Panc1 (cell line): Measurements from ENCODE around the gene SV2C. TPM values are rescaled to one million over a fixed set of nuclear protein-coding genes. Genes with fewer than 3 reads are reported as not detected.
"Not testable (repeated sequence)": the region's sequence is repeated elsewhere in the genome, so short reads cannot be mapped to it uniquely, and the experiment has no call there.

Experiments
- ATAC-seq: fragments of 200-7000 bp; cut with Tn5 transposase; 2 replicates; pipeline ENCODE4 v1.9.1; 2020; ENCODE audit warnings: mild to moderate bottlenecking, moderate library complexity
- BruUV-seq: library from RNA; stranded (reverse); fragments of 400-500 nt; replicated peaks from 2 replicates; lab custom pipeline; 2021; lab: Mats Ljungman, UMichigan
- CTCF ChIA-PET: fragments of 300-600 bp; sonication (Branson Sonifier 250); formaldehyde crosslinking; loops from one replicate; lab custom pipeline; 2022; ENCODE audit warnings: antibody characterized with exemption; lab: Charles Lee
- POLR2A ChIA-PET: fragments of 300-600 bp; sonication (Branson Sonifier 250); formaldehyde crosslinking; loops from one replicate; lab custom pipeline; 2022; ENCODE audit warnings: antibody characterized with exemption; lab: Charles Lee
- DNase-seq: peaks from one replicate; pipeline ENCODE4 v3.0.0-alpha.2; 2010; ENCODE audit warnings: low read depth, low spot score
- H3K27ac ChIP-seq: 2 replicates; pipeline ENCODE4 v1.5.1; 2011; ENCODE audit warnings: mild to moderate bottlenecking, low read length, inconsistent platforms
- H3K27me3 ChIP-seq: fragments of 200-500 bp; sonication (Bioruptor generic); 2 replicates; pipeline ENCODE4 v1.6.0; 2014; ENCODE audit warnings: low read length, inconsistent platforms; ENCODE audit not compliant: control insufficient read depth, insufficient read depth
- H3K36me3 ChIP-seq: fragments of 200-500 bp; sonication (Bioruptor generic); 2 replicates; pipeline ENCODE4 v1.5.1; 2014; ENCODE audit warnings: inconsistent platforms, mild to moderate bottlenecking, low read length, moderate library complexity; ENCODE audit not compliant: control insufficient read depth, insufficient read depth
- H3K4me1 ChIP-seq: 2 replicates; pipeline ENCODE4 v1.5.1; 2011; ENCODE audit warnings: inconsistent platforms, mild to moderate bottlenecking, low read length, moderate library complexity; ENCODE audit not compliant: control insufficient read depth, insufficient read depth
- H3K4me3 ChIP-seq, 2 experiments: 2 replicates each; pipeline ENCODE4 v1.5.1; 2011 to 2012; ENCODE audit warnings: low read depth in 2 of 2, low read length in 2 of 2, mild to moderate bottlenecking in 2 of 2, inconsistent platforms in 1 of 2, moderate library complexity in 1 of 2
- H3K9me3 ChIP-seq: fragments of 200-500 bp; sonication (Bioruptor generic); 2 replicates; pipeline ENCODE4 v1.5.1; 2014; ENCODE audit warnings: low read depth, mild to moderate bottlenecking, inconsistent platforms, low read length, moderate library complexity; ENCODE audit not compliant: control insufficient read depth, insufficient read depth
- CTCF ChIP-seq: fragments of 450-650 bp; IDR thresholded peaks from 2 replicates; pipeline ENCODE4 v1.5.1; 2017; ENCODE audit warnings: mild to moderate bottlenecking
- POLR2AphosphoS5 ChIP-seq: IDR thresholded peaks from 2 replicates; pipeline ENCODE4 v1.6.1; 2012; ENCODE audit warnings: mild to moderate bottlenecking, low read depth, low read length, moderate library complexity
- REST ChIP-seq, 2 experiments: IDR thresholded peaks; 2 replicates each; pipeline ENCODE4 v1.6.1; 2011 to 2012; ENCODE audit warnings: low read depth in 2 of 2, control low read depth in 1 of 2, low read length in 1 of 2, mild to moderate bottlenecking in 1 of 2, moderate library complexity in 1 of 2; ENCODE audit not compliant: insufficient read depth in 1 of 2
- SIN3A ChIP-seq: IDR thresholded peaks from 2 replicates; pipeline ENCODE4 v1.6.1; 2012; ENCODE audit warnings: low read depth, mild to moderate bottlenecking, low read length, moderate library complexity, borderline replicate concordance; ENCODE audit not compliant: insufficient read depth
- TCF7L2 ChIP-seq: IDR thresholded peaks from 2 replicates; pipeline ENCODE4 v1.6.1; 2011; ENCODE audit warnings: mild to moderate bottlenecking, low read depth, low read length, inconsistent platforms
- in situ Hi-C: cut with HindIII; loops from 2 replicates; pipeline ENCODE4 v1.10.0; 2016; ENCODE audit warnings: low sequenced_read_pairs, low pct_unique_long_range_greater_than_20kb
- intact Hi-C: fragments of 100-400 bp; cut with micrococcal nuclease; formaldehyde crosslinking; loops from one replicate; pipeline ENCODE4 v1.10.0; 2022; ENCODE audit not compliant: unreplicated experiment
- total RNA-seq: library from RNA; stranded (reverse); gene quantifications from one replicate; pipeline ENCODE4 v1.2.1, GENCODE V29; 2021; ENCODE audit not compliant: unreplicated experiment

The SV2C gene
- total RNA-seq, 1 experiment from 2014 or later = not detected

- intact Hi-C loops = no loop called here
- H3K36me3 ChIP-seq = no peaks in the 10 kb centered on the region
- ChIA-PET POLR2A (no interaction called here), CTCF (no interaction called here)
- in situ Hi-C loops = no loop called here
- no peak overlapping the region for H3K4me3 ChIP-seq
- peaks cover 8% of the 10 kb centered on the region for H3K27me3 ChIP-seq
- no peak for TF ChIP-seq REST (IDR thresholded peaks at IDR 0.05; ENCODE audit: insufficient read depth in 1 of 2, low read depth in 2 of 2, low read length in 1 of 2)
- TF ChIP-seq TCF7L2 = no peak
- no peak for TF ChIP-seq CTCF
- TF ChIP-seq POLR2AphosphoS5 = no peak
- TF ChIP-seq SIN3A = no peak
- peaks cover 7% of the 10 kb centered on the region for H3K4me1 ChIP-seq
- DNase-seq (no peak), ATAC-seq (no peak)
- no peaks in the 10 kb centered on the region for H3K9me3 ChIP-seq
- BruUV-seq = no TSS peak
- no peak overlapping the region for H3K27ac ChIP-seq
These were observed 251.4 kb downstream of the SV2C start for GRCh38 chr5:76334574-76334973.

GRCh38 chr5:76335451-76335850 lies 252.3 kb downstream of the SV2C start:
- ATAC-seq, DNase-seq, in situ Hi-C loops, BruUV-seq, H3K4me3 ChIP-seq, POLR2A ChIA-PET, CTCF ChIA-PET, H3K27me3 ChIP-seq, H3K36me3 ChIP-seq, H3K27ac ChIP-seq, H3K4me1 ChIP-seq, H3K9me3 ChIP-seq: not testable (repeated sequence)
- intact Hi-C loops = loop anchor here (5.0 kb wide), 1 partner anchor 247 kb away; no protein-coding TSS in a partner anchor

GRCh38 chr5:76336253-76336809 lies 253.1 kb downstream of the SV2C start:
- in situ Hi-C loops, CTCF ChIA-PET, DNase-seq, H3K27me3 ChIP-seq, H3K27ac ChIP-seq, ATAC-seq, H3K4me1 ChIP-seq, H3K36me3 ChIP-seq, H3K4me3 ChIP-seq, H3K9me3 ChIP-seq, BruUV-seq, POLR2A ChIA-PET: not testable (repeated sequence)
- intact Hi-C loops = loop anchor here (5.0 kb wide), 1 partner anchor 246 kb away; no protein-coding TSS in a partner anchor
